Measurements from ENCODE around the gene F3. TPM values are rescaled to one million over a fixed set of nuclear protein-coding genes. Genes with fewer than 3 reads are reported as not detected.

The F3 gene
- polyA plus RNA-seq, 1 of the 3 experiments (the other 2 are of a cell fraction), result 1.8 TPM

GRCh38 chr1:94535879-94536278, 5.7 kb downstream of the F3 start:
- H3F3A ChIP-seq (replicated peaks; ENCODE audit: insufficient read depth), result no peaks in the 10 kb centered on the region
- no peaks in the 10 kb centered on the region for H4K20me1 ChIP-seq (ENCODE audit: insufficient read depth)
- TF ChIP-seq RCOR1 (IDR thresholded peaks at IDR 0.05; ENCODE audit: low read length) (no peak), REST (IDR thresholded peaks at IDR 0.05; ENCODE audit: low read depth, low read length) (no peak), NRF1 (IDR thresholded peaks at IDR 0.05; ENCODE audit: low read depth, low read length) (no peak), RFX5 (IDR thresholded peaks at IDR 0.05; ENCODE audit: low read length) (no peak), SIN3A (IDR thresholded peaks at IDR 0.05; ENCODE audit: borderline replicate concordance, low read depth, low read length) (no peak), RAD21 (IDR thresholded peaks at IDR 0.05; ENCODE audit: low read length) (no peak)
- H3K9me2 ChIP-seq, result no peaks in the 10 kb centered on the region
- no peak overlapping the region for H3K4me2 ChIP-seq
- ChIA-PET POLR2A (no interaction called here), CTCF (interaction anchor here (0.6 kb wide), 1 partner anchor 69 kb away, joined by 4 read pairs; no protein-coding TSS in a partner anchor)
- H3K9ac ChIP-seq, result no peak overlapping the region
- H3K27ac ChIP-seq (ENCODE audit: low read depth in 2 of 2, low read length in 1 of 2), result no peak overlapping the region
- 92% methylated on average over 9 of the region's 9 CpGs for WGBS (ENCODE audit: low lambda C conversion rate)
- peaks cover 0 to 6% of the 10 kb centered on the region in 2 experiments for H3K36me3 ChIP-seq (replicated peaks in 1 of 2; ENCODE audit: control insufficient read depth in 1 of 2, insufficient read depth in 2 of 2, low read length in 1 of 2)
- no peaks in the 10 kb centered on the region for H3K27me3 ChIP-seq (ENCODE audit: insufficient read depth)
- H3K9me3 ChIP-seq, result no peaks in the 10 kb centered on the region
- no peak overlapping the region for H3K4me3 ChIP-seq (ENCODE audit: low read depth in 2 of 2, low read length in 1 of 2)
- no peak overlapping the region for H2AFZ ChIP-seq (ENCODE audit: low read depth)
- H3K79me2 ChIP-seq (ENCODE audit: insufficient read depth), result no peaks in the 10 kb centered on the region
- no peak for DNase-seq
- H3K4me1 ChIP-seq (ENCODE audit: control insufficient read depth in 1 of 2, insufficient read depth in 2 of 2, low read depth in 1 of 2, low read length in 1 of 2), result peaks cover 0 to 13% of the 10 kb centered on the region in 2 experiments; a peak in 1 of 4 replicates

- no peaks in the 10 kb centered on the region for H3K9me2 ChIP-seq
- H2AFZ ChIP-seq (ENCODE audit: low read depth), result no peak overlapping the region
- H3K79me2 ChIP-seq (ENCODE audit: insufficient read depth), result no peaks in the 10 kb centered on the region
- H3K27me3 ChIP-seq (ENCODE audit: insufficient read depth), result no peaks in the 10 kb centered on the region
- no peaks in the 10 kb centered on the region for H3F3A ChIP-seq (replicated peaks; ENCODE audit: insufficient read depth)
- no peak for DNase-seq
- 96% methylated on average over 5 of the region's 5 CpGs for WGBS (ENCODE audit: low lambda C conversion rate)
- no peak overlapping the region for H3K4me2 ChIP-seq
- no peaks in the 10 kb centered on the region for H3K9me3 ChIP-seq
- H3K27ac ChIP-seq (ENCODE audit: low read depth in 2 of 2, low read length in 1 of 2), result no peak overlapping the region
- no peak overlapping the region for H3K4me3 ChIP-seq (ENCODE audit: low read depth in 2 of 2, low read length in 1 of 2)
- POLR2A ChIA-PET, result no interaction called here
- peaks cover 0 to 6% of the 10 kb centered on the region in 2 experiments for H3K36me3 ChIP-seq (replicated peaks in 1 of 2; ENCODE audit: control insufficient read depth in 1 of 2, insufficient read depth in 2 of 2, low read length in 1 of 2)
- TF ChIP-seq USF2 (IDR thresholded peaks at IDR 0.05; ENCODE audit: borderline replicate concordance, low read depth, low read length), result no peak
- TF ChIP-seq RCOR1 (IDR thresholded peaks at IDR 0.05; ENCODE audit: low read length), result no peak
- H3K9ac ChIP-seq, result no peak overlapping the region
- H3K4me1 ChIP-seq (ENCODE audit: control insufficient read depth in 1 of 2, insufficient read depth in 2 of 2, low read depth in 1 of 2, low read length in 1 of 2), result peaks cover 0 to 8% of the 10 kb centered on the region in 2 experiments; a peak in 1 of 4 replicates
- CTCF ChIA-PET, result interaction anchor here (1.1 kb wide), 1 partner anchor 507 kb away, joined by 3 read pairs; no protein-coding TSS in a partner anchor
- no peaks in the 10 kb centered on the region for H4K20me1 ChIP-seq (ENCODE audit: insufficient read depth)
Observed at GRCh38 chr1:94535095-94535494, 6.5 kb downstream of the F3 start.
